PC-3 (cell line): ENCODE data around the gene KRT83. TPM values are rescaled to one million over a fixed set of nuclear protein-coding genes. Genes with fewer than 3 reads are reported as not detected.

ENCODE experiments used
- ATAC-seq: fragments of 200-7000 bp; cut with Tn5 transposase; 2 replicates; pipeline ENCODE4 v1.9.1; 2020; ENCODE audit warnings: mild to moderate bottlenecking, moderate library complexity
- BruUV-seq: library from RNA; stranded (reverse); fragments of 400-500 nt; replicated peaks from 2 replicates; lab custom pipeline; 2021; lab: Mats Ljungman, UMichigan
- CTCF ChIA-PET: fragments of 300-600 bp; sonication (Branson Sonifier 250); formaldehyde crosslinking; loops from one replicate; lab custom pipeline; 2022; ENCODE audit warnings: antibody characterized with exemption; lab: Charles Lee
- POLR2A ChIA-PET: fragments of 300-600 bp; sonication (Branson Sonifier 250); formaldehyde crosslinking; loops from one replicate; lab custom pipeline; 2022; ENCODE audit warnings: antibody characterized with exemption; ENCODE audit not compliant: unreplicated experiment; lab: Charles Lee
- DNase-seq: peaks from one replicate; pipeline ENCODE4 v3.0.0-alpha.2; 2015
- H2AFZ ChIP-seq: fragments of 300-600 bp; sonication (generic); 2 replicates; pipeline ENCODE4 v1.6.0; 2016; ENCODE audit warnings: antibody characterized with exemption, low read length
- H3F3A ChIP-seq: fragments of 300-600 bp; sonication (generic); one replicate; pipeline ENCODE4 v1.6.0; 2017; ENCODE audit warnings: antibody characterized with exemption, low read length, control low read depth, mild to moderate bottlenecking; ENCODE audit not compliant: unreplicated experiment
- H3K27ac ChIP-seq: fragments of 300-600 bp; sonication (generic); 2 replicates; pipeline ENCODE4 v1.5.1; 2016; ENCODE audit warnings: mild to moderate bottlenecking, low read length
- H3K27me3 ChIP-seq: fragments of 300-600 bp; sonication (generic); 2 replicates; pipeline ENCODE4 v1.6.1; 2016; ENCODE audit warnings: low read length, mixed read lengths
- H3K36me3 ChIP-seq: fragments of 300-600 bp; sonication (generic); 2 replicates; pipeline ENCODE4 v1.6.1; 2016; ENCODE audit warnings: low read depth, mixed run types, low read length, mixed read lengths
- H3K4me1 ChIP-seq: fragments of 300-600 bp; sonication (generic); 2 replicates; pipeline ENCODE4 v1.5.1; 2016; ENCODE audit warnings: low read length; ENCODE audit not compliant: insufficient read depth
- H3K4me2 ChIP-seq: fragments of 300-600 bp; sonication (generic); 2 replicates; pipeline ENCODE4 v1.6.0; 2016; ENCODE audit warnings: low read length
- H3K4me3 ChIP-seq: fragments of 300-600 bp; sonication (generic); 2 replicates; pipeline ENCODE4 v1.5.1; 2016; ENCODE audit warnings: mild to moderate bottlenecking, low read length, mixed read lengths
- H3K79me2 ChIP-seq: fragments of 300-600 bp; sonication (generic); 2 replicates; pipeline ENCODE4 v1.6.1; 2017; ENCODE audit warnings: low read length, mixed read lengths
- H3K9ac ChIP-seq: fragments of 300-600 bp; sonication (generic); 2 replicates; pipeline ENCODE4 v1.6.0; 2016; ENCODE audit warnings: mild to moderate bottlenecking, low read length
- H3K9me2 ChIP-seq: fragments of 300-600 bp; sonication (generic); replicated peaks from 2 replicates; pipeline ENCODE4 v1.6.1; 2016; ENCODE audit warnings: mixed run types, low read length, mixed read lengths
- H3K9me3 ChIP-seq: fragments of 300-600 bp; sonication (generic); 2 replicates; pipeline ENCODE4 v1.6.1; 2016; ENCODE audit warnings: low read length, mixed read lengths
- H4K20me1 ChIP-seq: fragments of 300-600 bp; sonication (generic); 2 replicates; pipeline ENCODE4 v1.6.1; 2016; ENCODE audit warnings: low read length, mixed read lengths
- EZH2 ChIP-seq: fragments of 300-600 bp; sonication (generic); IDR thresholded peaks from one replicate; pipeline ENCODE4 v1.6.1; 2017; ENCODE audit warnings: antibody characterized with exemption, mild to moderate bottlenecking, low read length; ENCODE audit not compliant: unreplicated experiment
- EZH2phosphoT487 ChIP-seq: fragments of 300-600 bp; sonication (generic); IDR thresholded peaks from 2 replicates; pipeline ENCODE4 v1.6.1; 2018; ENCODE audit warnings: mild to moderate bottlenecking, antibody characterized with exemption, low read length, borderline replicate concordance
- intact Hi-C: fragments of 100-400 bp; cut with micrococcal nuclease; formaldehyde crosslinking; loops from 2 replicates; pipeline ENCODE4 v1.9.0; 2023
- total RNA-seq: library from RNA; depleted of rRNA; stranded (reverse); fragments of >200 nt; gene quantifications from 2 replicates; pipeline ENCODE4 v1.2.3, GENCODE V29; 2014
- TF ChIP-seq, protein P1 (sequence below): fragments of 300-600 bp; sonication (generic); conservative IDR thresholded peaks from 2 replicates; pipeline ENCODE4 v1.5.1; 2017; ENCODE audit warnings: antibody characterized with exemption, low read depth, mild to moderate bottlenecking, low read length

KRT83 gene
- total RNA-seq, 1 experiment from 2014 or later = 0.33 TPM

GRCh38 chr12:52317468-52318052 is 3.6 kb downstream of the KRT83 start:
- CTCF ChIA-PET = no interaction called here
- intact Hi-C loops = no loop called here

GRCh38 chr12:52316701-52317100 is 4.5 kb downstream of the KRT83 start:
- TF ChIP-seq EZH2phosphoT487 (no peak), EZH2 (no peak)
- TF ChIP-seq, protein P1, sequence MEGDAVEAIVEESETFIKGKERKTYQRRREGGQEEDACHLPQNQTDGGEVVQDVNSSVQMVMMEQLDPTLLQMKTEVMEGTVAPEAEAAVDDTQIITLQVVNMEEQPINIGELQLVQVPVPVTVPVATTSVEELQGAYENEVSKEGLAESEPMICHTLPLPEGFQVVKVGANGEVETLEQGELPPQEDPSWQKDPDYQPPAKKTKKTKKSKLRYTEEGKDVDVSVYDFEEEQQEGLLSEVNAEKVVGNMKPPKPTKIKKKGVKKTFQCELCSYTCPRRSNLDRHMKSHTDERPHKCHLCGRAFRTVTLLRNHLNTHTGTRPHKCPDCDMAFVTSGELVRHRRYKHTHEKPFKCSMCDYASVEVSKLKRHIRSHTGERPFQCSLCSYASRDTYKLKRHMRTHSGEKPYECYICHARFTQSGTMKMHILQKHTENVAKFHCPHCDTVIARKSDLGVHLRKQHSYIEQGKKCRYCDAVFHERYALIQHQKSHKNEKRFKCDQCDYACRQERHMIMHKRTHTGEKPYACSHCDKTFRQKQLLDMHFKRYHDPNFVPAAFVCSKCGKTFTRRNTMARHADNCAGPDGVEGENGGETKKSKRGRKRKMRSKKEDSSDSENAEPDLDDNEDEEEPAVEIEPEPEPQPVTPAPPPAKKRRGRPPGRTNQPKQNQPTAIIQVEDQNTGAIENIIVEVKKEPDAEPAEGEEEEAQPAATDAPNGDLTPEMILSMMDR = no peak
- ATAC-seq (no peak), DNase-seq (no peak)
- H3K27me3 ChIP-seq = no peaks in the 10 kb centered on the region
- no peak overlapping the region for H2AFZ ChIP-seq
- no peaks in the 10 kb centered on the region for H4K20me1 ChIP-seq
- no peaks in the 10 kb centered on the region for H3K36me3 ChIP-seq
- no peaks in the 10 kb centered on the region for H3K9me2 ChIP-seq
- intact Hi-C loops = no loop called here
- no peaks in the 10 kb centered on the region for H3K4me1 ChIP-seq
- no TSS peak for BruUV-seq
- POLR2A ChIA-PET = interaction anchor here (0.6 kb wide), 1 partner anchor 64 kb away, joined by 4 read pairs; no protein-coding TSS in a partner anchor
- CTCF ChIA-PET = no interaction called here
- H3F3A ChIP-seq = no peaks in the 10 kb centered on the region
- no peak overlapping the region for H3K27ac ChIP-seq
- H3K79me2 ChIP-seq = no peaks in the 10 kb centered on the region
- H3K4me3 ChIP-seq = no peak overlapping the region
- H3K4me2 ChIP-seq = no peak overlapping the region
- no peak overlapping the region for H3K9ac ChIP-seq
- no peaks in the 10 kb centered on the region for H3K9me3 ChIP-seq

More at GRCh38 chr12:52317468-52318052, 3.6 kb downstream of the KRT83 start:
- TF ChIP-seq, protein P1 = no peak
- TF ChIP-seq EZH2phosphoT487 (no peak), EZH2 (no peak)
- POLR2A ChIA-PET = no interaction called here
- Histone ChIP-seq H3K36me3 (no peaks in the 10 kb centered on the region), H3K9me2 (no peaks in the 10 kb centered on the region), H3K27me3 (no peaks in the 10 kb centered on the region), H3K4me2 (no peak overlapping the region), H3K79me2 (no peaks in the 10 kb centered on the region), H2AFZ (no peak overlapping the region), H3K9me3 (no peaks in the 10 kb centered on the region), H3K4me3 (no peak overlapping the region), H4K20me1 (no peaks in the 10 kb centered on the region), H3K9ac (no peak overlapping the region), H3K27ac (no peak overlapping the region), H3K4me1 (no peaks in the 10 kb centered on the region), H3F3A (no peaks in the 10 kb centered on the region)
- ATAC-seq (no peak), DNase-seq (no peak)
- BruUV-seq = no TSS peak

GRCh38 chr12:52316290-52316689 is 4.9 kb downstream of the KRT83 start:
- H3K79me2 ChIP-seq = no peaks in the 10 kb centered on the region
- H3K9ac ChIP-seq = no peak overlapping the region
- no peak for DNase-seq
- no peak overlapping the region for H2AFZ ChIP-seq
- H3K4me2 ChIP-seq = no peak overlapping the region
- H3K4me1 ChIP-seq = no peaks in the 10 kb centered on the region
- ChIA-PET CTCF (no interaction called here), POLR2A (interaction anchor here (0.6 kb wide), 1 partner anchor 64 kb away, joined by 4 read pairs; no protein-coding TSS in a partner anchor)
- no peaks in the 10 kb centered on the region for H3K9me2 ChIP-seq
- BruUV-seq = no TSS peak
- no peaks in the 10 kb centered on the region for H3K27me3 ChIP-seq
- no peaks in the 10 kb centered on the region for H3K9me3 ChIP-seq
- H3K36me3 ChIP-seq = no peaks in the 10 kb centered on the region
- no peaks in the 10 kb centered on the region for H3F3A ChIP-seq
- no peak for ATAC-seq
- H4K20me1 ChIP-seq = no peaks in the 10 kb centered on the region
- no peak overlapping the region for H3K27ac ChIP-seq
- intact Hi-C loops = no loop called here
- H3K4me3 ChIP-seq = no peak overlapping the region
- TF ChIP-seq EZH2 (no peak), EZH2phosphoT487 (no peak)
- TF ChIP-seq, protein P1 = no peak
